Type B pancreatic cell (in vitro differentiated cells): Measurements from ENCODE around the gene RNASE8. TPM values are rescaled to one million over a fixed set of nuclear protein-coding genes. Genes with fewer than 3 reads are reported as not detected.

Source experiments
- DNase-seq: peaks from one replicate; pipeline ENCODE4 v3.0.0; 2021; ENCODE audit warnings: mixed read lengths; ENCODE audit not compliant: unreplicated experiment; ENCODE audit errors: extremely low spot score
- H3K27ac Mint-ChIP-seq: 2 replicates; pipeline ENCODE4 v1.8.0; 2021; ENCODE audit warnings: mild to moderate bottlenecking, mixed read lengths
- H3K27me3 Mint-ChIP-seq: 2 replicates; pipeline ENCODE4 v1.8.0; 2021; ENCODE audit warnings: mixed read lengths
- H3K36me3 Mint-ChIP-seq: 2 replicates; pipeline ENCODE4 v1.8.0; 2021; ENCODE audit warnings: mixed read lengths
- H3K4me1 Mint-ChIP-seq: one replicate; pipeline ENCODE4 v1.8.0; 2021; ENCODE audit warnings: mixed read lengths; ENCODE audit not compliant: unreplicated experiment
- H3K4me3 Mint-ChIP-seq: 2 replicates; pipeline ENCODE4 v1.8.0; 2021; ENCODE audit warnings: mild to moderate bottlenecking, mixed read lengths
- H3K9me3 Mint-ChIP-seq: 2 replicates; pipeline ENCODE4 v1.8.0; 2021; ENCODE audit warnings: mixed read lengths
- CTCF ChIP-seq: fragments of 200-600 bp; sonication (generic); conservative IDR thresholded peaks from 2 replicates; pipeline ENCODE4 v1.5.0; 2021; ENCODE audit warnings: antibody characterized with exemption, mild to moderate bottlenecking
- total RNA-seq: library from RNA; stranded (reverse); gene quantifications from 2 replicates; pipeline ENCODE4 v1.2.1, GENCODE V29; 2021; ENCODE audit warnings: low replicate concordance

The RNASE8 gene
- total RNA-seq, 1 donor from 2014 or later: not detected

- no peak for TF ChIP-seq CTCF
- Mint-ChIP-seq H3K4me1 (peaks cover 5% of the 10 kb centered on the region), H3K27me3 (no peaks in the 10 kb centered on the region), H3K9me3 (no peaks in the 10 kb centered on the region), H3K36me3 (peaks cover 12% of the 10 kb centered on the region), H3K27ac (no peak overlapping the region), H3K4me3 (no peak overlapping the region)
- DNase-seq: no peak
These were observed 21.1 kb downstream of the RNASE8 start for GRCh38 chr14:21078726-21079125.

GRCh38 chr14:21081521-21082142 is 24.0 kb downstream of the RNASE8 start:
- H3K4me3 Mint-ChIP-seq: no peak overlapping the region
- DNase-seq: no peak
- no peak overlapping the region for H3K27ac Mint-ChIP-seq
- peaks cover 17% of the 10 kb centered on the region for H3K36me3 Mint-ChIP-seq
- no peak for TF ChIP-seq CTCF
- H3K27me3 Mint-ChIP-seq: no peaks in the 10 kb centered on the region
- H3K4me1 Mint-ChIP-seq: peaks cover 2% of the 10 kb centered on the region
- no peaks in the 10 kb centered on the region for H3K9me3 Mint-ChIP-seq

GRCh38 chr14:21083565-21084325 is 26.1 kb downstream of the RNASE8 start:
- peaks cover 23% of the 10 kb centered on the region for H3K36me3 Mint-ChIP-seq

GRCh38 chr14:21084396-21084795 is 26.8 kb downstream of the RNASE8 start:
- Mint-ChIP-seq H3K4me1 (peaks cover 11% of the 10 kb centered on the region), H3K27ac (no peak overlapping the region), H3K27me3 (no peaks in the 10 kb centered on the region), H3K4me3 (no peak overlapping the region), H3K9me3 (no peaks in the 10 kb centered on the region), H3K36me3 (peaks cover 26% of the 10 kb centered on the region)
- DNase-seq: no peak
- no peak for TF ChIP-seq CTCF

More at GRCh38 chr14:21083565-21084325, 26.1 kb downstream of the RNASE8 start:
- H3K27me3 Mint-ChIP-seq: no peaks in the 10 kb centered on the region
- no peak for DNase-seq
- TF ChIP-seq CTCF: no peak
- no peak overlapping the region for H3K27ac Mint-ChIP-seq
- no peak overlapping the region for H3K4me3 Mint-ChIP-seq
- no peaks in the 10 kb centered on the region for H3K9me3 Mint-ChIP-seq
- peaks cover 11% of the 10 kb centered on the region for H3K4me1 Mint-ChIP-seq

- Mint-ChIP-seq H3K9me3 (no peaks in the 10 kb centered on the region), H3K4me3 (no peak overlapping the region), H3K27me3 (no peaks in the 10 kb centered on the region), H3K36me3 (peaks cover 26% of the 10 kb centered on the region), H3K4me1 (peaks cover 11% of the 10 kb centered on the region), H3K27ac (no peak overlapping the region)
- no peak for TF ChIP-seq CTCF
- DNase-seq: no peak
These were observed 27.6 kb downstream of the RNASE8 start for GRCh38 chr14:21084998-21085853.
